Keratinocyte (primary cell): Measurements from ENCODE around the gene TIMMDC1.

Experiments
- EZH2 ChIP-seq: IDR thresholded peaks from one replicate; pipeline ENCODE4 v1.6.1; 2012; ENCODE audit warnings: inconsistent platforms, mild to moderate bottlenecking, low read length, moderate library complexity
- TF ChIP-seq, protein P1 (sequence below), 3 experiments: IDR thresholded peaks in 1 of 3; conservative IDR thresholded peaks in 1 of 3; optimal IDR thresholded peaks in 1 of 3; 2 replicates in 2 of 3; 3 replicates in 1 of 3; pipeline versions ENCODE3 to v1.5.1; 2011; ENCODE audit warnings: low read length in 3 of 3, mild to moderate bottlenecking in 3 of 3, moderate library complexity in 2 of 3, control low read depth in 1 of 3, inconsistent platforms in 1 of 3; ENCODE audit not compliant: insufficient read depth in 2 of 3; ENCODE audit errors: extremely low read depth in 1 of 3

DNA sequence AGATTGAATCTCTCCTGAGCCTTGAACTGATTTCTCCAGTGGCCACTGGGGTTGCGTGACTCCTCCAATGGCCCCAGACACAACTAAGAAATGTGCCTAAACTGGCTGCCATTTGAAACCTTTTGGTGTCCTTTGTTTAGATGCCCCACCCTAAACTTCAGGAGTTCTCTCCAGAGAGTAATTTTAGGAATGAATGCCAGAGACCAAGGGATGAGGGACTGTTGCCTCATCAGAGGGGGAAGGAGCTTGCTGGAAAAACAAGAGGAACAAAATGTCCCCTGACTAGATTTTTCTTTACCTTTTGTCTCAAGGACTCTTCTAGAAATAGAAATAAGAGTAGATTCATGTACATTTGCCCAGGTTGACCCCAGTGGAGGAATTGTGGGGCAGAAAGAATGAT, 72.9 kb downstream of the TIMMDC1 start:
- TF ChIP-seq, protein P1, sequence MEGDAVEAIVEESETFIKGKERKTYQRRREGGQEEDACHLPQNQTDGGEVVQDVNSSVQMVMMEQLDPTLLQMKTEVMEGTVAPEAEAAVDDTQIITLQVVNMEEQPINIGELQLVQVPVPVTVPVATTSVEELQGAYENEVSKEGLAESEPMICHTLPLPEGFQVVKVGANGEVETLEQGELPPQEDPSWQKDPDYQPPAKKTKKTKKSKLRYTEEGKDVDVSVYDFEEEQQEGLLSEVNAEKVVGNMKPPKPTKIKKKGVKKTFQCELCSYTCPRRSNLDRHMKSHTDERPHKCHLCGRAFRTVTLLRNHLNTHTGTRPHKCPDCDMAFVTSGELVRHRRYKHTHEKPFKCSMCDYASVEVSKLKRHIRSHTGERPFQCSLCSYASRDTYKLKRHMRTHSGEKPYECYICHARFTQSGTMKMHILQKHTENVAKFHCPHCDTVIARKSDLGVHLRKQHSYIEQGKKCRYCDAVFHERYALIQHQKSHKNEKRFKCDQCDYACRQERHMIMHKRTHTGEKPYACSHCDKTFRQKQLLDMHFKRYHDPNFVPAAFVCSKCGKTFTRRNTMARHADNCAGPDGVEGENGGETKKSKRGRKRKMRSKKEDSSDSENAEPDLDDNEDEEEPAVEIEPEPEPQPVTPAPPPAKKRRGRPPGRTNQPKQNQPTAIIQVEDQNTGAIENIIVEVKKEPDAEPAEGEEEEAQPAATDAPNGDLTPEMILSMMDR (optimal IDR thresholded peaks at IDR 0.05 in 1 of 3, IDR thresholded peaks at IDR 0.05 in 1 of 3, conservative IDR thresholded peaks at IDR 0.05 in 1 of 3; ENCODE audit: extremely low read depth in 1 of 3, insufficient read depth in 2 of 3, low read length in 3 of 3), result no peak
- no peak for TF ChIP-seq EZH2
